ENCODE data around the gene CDH16.

DNA sequence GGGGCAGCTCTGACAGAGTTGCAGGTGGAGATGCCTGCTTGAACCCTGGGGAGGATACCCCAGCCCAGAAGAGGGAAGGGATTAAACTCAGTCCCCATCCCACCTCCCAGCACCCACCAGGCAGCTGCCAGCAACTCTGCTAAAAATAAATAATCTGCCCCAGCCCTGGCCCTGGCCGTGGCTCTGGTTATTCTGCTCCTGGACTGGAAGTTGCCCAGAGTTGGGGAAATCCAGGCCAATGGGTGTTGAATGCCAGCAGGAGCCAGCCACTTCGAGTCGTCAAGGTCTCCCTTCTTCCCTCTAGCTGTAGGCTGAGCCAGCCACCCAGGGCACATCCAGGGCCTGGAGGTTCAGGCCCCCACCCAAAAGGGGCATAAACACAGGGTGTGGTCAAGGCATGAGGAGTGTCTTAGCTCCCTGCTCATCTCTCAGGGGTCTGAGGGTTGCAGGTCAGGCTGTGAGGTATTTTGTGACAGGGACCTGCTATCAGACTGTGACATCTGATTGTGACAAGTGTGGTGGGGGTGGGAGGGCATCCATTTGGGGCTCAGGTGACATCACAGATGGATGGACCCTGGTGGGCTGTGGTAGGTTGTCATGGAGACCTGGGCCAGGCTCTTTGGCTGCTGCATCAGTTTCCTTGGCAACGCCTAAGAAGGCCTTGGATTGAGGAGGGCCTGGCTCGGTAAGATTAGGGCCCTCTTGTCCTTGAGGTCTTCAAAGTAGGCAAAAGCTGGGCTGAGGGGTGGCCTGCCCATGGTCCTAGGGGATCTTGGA lies 7.7 kb upstream of the CDH16 start:
- TF ChIP-seq, protein P1, sequence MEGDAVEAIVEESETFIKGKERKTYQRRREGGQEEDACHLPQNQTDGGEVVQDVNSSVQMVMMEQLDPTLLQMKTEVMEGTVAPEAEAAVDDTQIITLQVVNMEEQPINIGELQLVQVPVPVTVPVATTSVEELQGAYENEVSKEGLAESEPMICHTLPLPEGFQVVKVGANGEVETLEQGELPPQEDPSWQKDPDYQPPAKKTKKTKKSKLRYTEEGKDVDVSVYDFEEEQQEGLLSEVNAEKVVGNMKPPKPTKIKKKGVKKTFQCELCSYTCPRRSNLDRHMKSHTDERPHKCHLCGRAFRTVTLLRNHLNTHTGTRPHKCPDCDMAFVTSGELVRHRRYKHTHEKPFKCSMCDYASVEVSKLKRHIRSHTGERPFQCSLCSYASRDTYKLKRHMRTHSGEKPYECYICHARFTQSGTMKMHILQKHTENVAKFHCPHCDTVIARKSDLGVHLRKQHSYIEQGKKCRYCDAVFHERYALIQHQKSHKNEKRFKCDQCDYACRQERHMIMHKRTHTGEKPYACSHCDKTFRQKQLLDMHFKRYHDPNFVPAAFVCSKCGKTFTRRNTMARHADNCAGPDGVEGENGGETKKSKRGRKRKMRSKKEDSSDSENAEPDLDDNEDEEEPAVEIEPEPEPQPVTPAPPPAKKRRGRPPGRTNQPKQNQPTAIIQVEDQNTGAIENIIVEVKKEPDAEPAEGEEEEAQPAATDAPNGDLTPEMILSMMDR (IDR thresholded peaks at IDR 0.05; ENCODE audit: insufficient read depth, low read depth, low read length): no peak
- no peak for TF ChIP-seq EZH2 (IDR thresholded peaks at IDR 0.05; ENCODE audit: insufficient read depth, low read length)
